Muscle of leg (tissue), 11 donors: Measurements from ENCODE around the gene FSD1L. TPM values are rescaled to one million over a fixed set of nuclear protein-coding genes. Genes with fewer than 3 reads are reported as not detected.

Experiments
- DNase-seq: peaks from one replicate; pipeline ENCODE4 v3.0.0; 2013
- H3K27ac ChIP-seq: one replicate; pipeline ENCODE4 v1.5.1; 2013; ENCODE audit warnings: mild to moderate bottlenecking, low read length, control low read depth
- H3K27me3 ChIP-seq: one replicate; pipeline ENCODE4 v1.6.1; 2013; ENCODE audit warnings: low read length; ENCODE audit not compliant: control insufficient read depth, insufficient read depth
- H3K36me3 ChIP-seq: one replicate; pipeline ENCODE4 v1.6.1; 2013; ENCODE audit warnings: low read length; ENCODE audit not compliant: control insufficient read depth, insufficient read depth
- H3K4me1 ChIP-seq: one replicate; pipeline ENCODE4 v1.6.1; 2013; ENCODE audit warnings: low read length; ENCODE audit not compliant: control insufficient read depth, insufficient read depth
- H3K4me3 ChIP-seq: one replicate; pipeline ENCODE4 v1.5.1; 2013; ENCODE audit warnings: low read length, control low read depth
- H3K9me3 ChIP-seq: replicated peaks from 2 replicates; pipeline ENCODE4 v1.6.1; 2013; ENCODE audit warnings: low read depth, low read length; ENCODE audit not compliant: control insufficient read depth
- WGBS: methylation state at CpG from one replicate; pipeline ENCODE4 v1.1.5; 2013; ENCODE audit warnings: missing lambda C conversion rate; ENCODE audit not compliant: insufficient coverage; 5-methylcytosine and 5-hydroxymethylcytosine counted together
- polyA plus RNA-seq, 8 donors: library from polyadenylated mRNA; unstranded; fragments of 120-200 nt; gene quantifications; one replicate each; pipeline versions ENCODE4 v1.2.1 to v1.2.3, GENCODE V29; 2013; ENCODE audit warnings: inconsistent platforms in 1 of 8, low replicate concordance in 1 of 8; ENCODE audit not compliant: insufficient read length in 8 of 8, insufficient read depth in 1 of 8
- total RNA-seq: library from RNA; stranded (reverse); fragments of 120-200 nt; gene quantifications from one replicate; pipeline ENCODE4 v1.2.4, GENCODE V29; 2013

Gene FSD1L
- total and polyA plus RNA-seq, 9 donors: 8.4 to 14.1 (median 9.2) TPM

DNA sequence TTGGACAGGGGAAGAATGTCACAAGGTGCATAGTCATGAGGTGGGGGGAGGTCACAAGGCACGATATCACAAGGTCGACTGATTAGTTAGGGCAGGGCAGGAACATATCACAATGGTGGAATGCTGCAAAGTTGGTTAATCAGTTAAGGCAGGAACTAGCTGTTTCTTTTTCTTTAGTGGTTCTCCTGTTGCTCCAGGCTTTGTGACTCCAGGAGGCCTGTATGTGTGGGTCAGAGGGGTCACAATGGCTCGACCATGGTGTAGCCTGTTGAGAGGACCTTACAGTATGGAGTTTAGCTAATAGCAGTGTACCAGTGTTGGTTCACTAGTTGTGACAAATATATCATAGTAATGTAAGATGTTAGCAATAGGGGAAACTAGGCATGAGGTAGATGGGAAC lies 12.4 kb upstream of the FSD1L start:
- H3K27me3 ChIP-seq: no peaks in the 10 kb centered on the region
- no peaks in the 10 kb centered on the region for H3K36me3 ChIP-seq
- DNase-seq: no peak
- 96% methylated on average over 2 of the region's 3 CpGs for WGBS
- H3K9me3 ChIP-seq: no peaks in the 10 kb centered on the region
- no peak overlapping the region for H3K4me3 ChIP-seq
- no peak overlapping the region for H3K27ac ChIP-seq
- H3K4me1 ChIP-seq: peaks cover 5% of the 10 kb centered on the region

DNA sequence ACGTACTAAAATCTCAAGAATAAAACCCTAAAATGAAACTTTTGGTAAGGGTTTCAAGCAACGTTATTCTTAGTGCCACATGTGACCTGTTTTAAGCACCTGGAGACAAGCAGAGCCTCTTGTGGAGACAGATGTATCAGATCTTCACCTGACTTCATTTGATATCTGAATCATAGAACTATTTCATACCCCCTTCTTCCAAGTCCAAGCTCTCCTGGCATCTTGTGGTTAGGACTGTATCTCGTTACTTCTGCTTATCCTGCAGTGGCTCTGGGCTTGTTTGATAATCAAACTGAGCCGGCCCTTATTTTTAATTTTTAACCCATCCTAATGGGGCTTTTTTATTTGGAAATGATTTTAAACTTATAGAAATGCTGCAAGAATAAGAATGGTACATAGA lies 11.1 kb upstream of the FSD1L start:
- Histone ChIP-seq H3K27me3 (no peaks in the 10 kb centered on the region), H3K27ac (no peak overlapping the region), H3K4me3 (no peak overlapping the region), H3K4me1 (peaks cover 5% of the 10 kb centered on the region), H3K9me3 (no peaks in the 10 kb centered on the region), H3K36me3 (no peaks in the 10 kb centered on the region)
- WGBS: 90% methylated on average over 2 of the region's 4 CpGs
- DNase-seq: no peak

DNA sequence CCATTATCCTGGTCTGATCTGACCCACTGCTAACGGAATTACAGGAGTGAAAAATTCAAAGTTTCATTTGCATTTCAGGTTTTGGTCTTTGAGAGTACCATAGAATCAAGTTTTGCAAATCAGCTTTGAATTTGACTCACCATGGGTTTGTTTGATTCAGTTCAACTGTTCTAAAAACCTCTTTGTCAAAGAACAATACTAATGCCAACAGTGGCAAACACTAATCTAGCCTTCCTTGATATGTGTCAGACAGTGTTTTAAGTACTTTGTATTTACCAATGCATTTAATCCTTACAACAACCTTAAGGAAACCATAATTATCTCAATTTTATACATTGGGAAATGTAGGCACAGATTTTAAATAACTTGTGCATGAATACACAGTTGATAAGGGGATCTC lies 10.1 kb upstream of the FSD1L start:
- H3K27ac ChIP-seq: peak overlapping the region; percentile 74
- no peaks in the 10 kb centered on the region for H3K27me3 ChIP-seq
- WGBS: no CpG with 5 or more reads among the region's 1 CpG
- H3K36me3 ChIP-seq: no peaks in the 10 kb centered on the region
- H3K4me1 ChIP-seq: peaks cover 5% of the 10 kb centered on the region
- H3K9me3 ChIP-seq: no peaks in the 10 kb centered on the region
- DNase-seq: no peak
- H3K4me3 ChIP-seq: no peak overlapping the region

DNA sequence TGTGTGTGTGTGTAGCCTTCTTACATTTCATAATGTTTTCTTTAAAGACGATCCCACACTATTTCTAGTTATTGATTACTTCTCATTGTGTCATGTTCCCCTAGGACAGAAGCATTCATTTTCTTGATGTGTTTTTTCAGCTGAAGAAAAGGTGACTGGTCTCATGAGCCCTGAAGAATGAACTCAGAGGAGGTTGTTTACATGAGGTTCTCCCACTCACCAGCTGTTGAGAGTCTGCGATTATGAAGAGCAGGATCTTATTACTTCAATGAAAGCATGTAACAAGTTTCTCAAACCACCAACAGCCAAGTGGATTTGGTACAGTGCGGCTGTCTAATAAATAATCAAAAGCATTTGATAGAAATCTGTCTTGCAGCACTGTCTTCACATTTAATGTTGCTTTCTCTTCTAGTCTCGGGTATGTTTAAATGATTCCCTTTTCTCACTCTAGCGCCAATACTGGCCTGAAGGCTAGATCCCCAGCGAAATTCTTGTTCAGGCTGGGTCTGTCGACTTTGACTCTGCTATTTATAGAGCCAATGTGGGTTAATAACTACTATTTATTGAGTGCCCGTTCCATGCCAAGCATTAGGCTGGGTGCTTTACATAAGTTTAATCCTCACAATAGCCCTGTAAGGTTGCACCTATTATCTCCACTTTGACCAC lies 9.6 kb upstream of the FSD1L start:
- no peaks in the 10 kb centered on the region for H3K9me3 ChIP-seq
- H3K4me1 ChIP-seq: peaks cover 5% of the 10 kb centered on the region
- DNase-seq: peak; percentile 66
- WGBS: 60% methylated on average over 1 of the region's 8 CpGs
- H3K27me3 ChIP-seq: no peaks in the 10 kb centered on the region
- H3K36me3 ChIP-seq: no peaks in the 10 kb centered on the region
- H3K27ac ChIP-seq: peak overlapping the region; percentile 74
- H3K4me3 ChIP-seq: no peak overlapping the region

DNA sequence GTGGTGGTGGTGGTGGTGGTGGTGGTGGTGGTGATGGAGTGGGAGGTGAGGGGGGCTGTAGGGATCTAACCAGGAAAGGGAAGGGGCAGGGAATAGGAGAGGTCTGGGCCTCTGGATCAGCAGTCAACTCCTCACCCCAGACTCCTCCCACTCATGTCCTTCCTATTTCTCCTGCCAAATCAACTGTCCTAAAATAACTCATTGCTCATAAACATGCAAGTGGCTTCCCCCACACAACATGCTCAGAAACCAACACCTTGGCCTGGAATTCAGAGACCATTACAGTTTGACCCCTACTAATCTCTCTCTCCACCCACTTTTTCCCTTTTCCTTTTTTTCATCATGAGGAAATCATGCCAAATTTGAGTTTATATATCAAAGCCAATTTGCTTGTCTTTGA lies 8.4 kb upstream of the FSD1L start:
- DNase-seq: peak; percentile 68
- no peaks in the 10 kb centered on the region for H3K27me3 ChIP-seq
- peak overlapping the region; percentile 54 for H3K27ac ChIP-seq
- H3K4me1 ChIP-seq: peaks cover 10% of the 10 kb centered on the region
- H3K4me3 ChIP-seq: no peak overlapping the region
- no peaks in the 10 kb centered on the region for H3K9me3 ChIP-seq
- H3K36me3 ChIP-seq: no peaks in the 10 kb centered on the region

DNA sequence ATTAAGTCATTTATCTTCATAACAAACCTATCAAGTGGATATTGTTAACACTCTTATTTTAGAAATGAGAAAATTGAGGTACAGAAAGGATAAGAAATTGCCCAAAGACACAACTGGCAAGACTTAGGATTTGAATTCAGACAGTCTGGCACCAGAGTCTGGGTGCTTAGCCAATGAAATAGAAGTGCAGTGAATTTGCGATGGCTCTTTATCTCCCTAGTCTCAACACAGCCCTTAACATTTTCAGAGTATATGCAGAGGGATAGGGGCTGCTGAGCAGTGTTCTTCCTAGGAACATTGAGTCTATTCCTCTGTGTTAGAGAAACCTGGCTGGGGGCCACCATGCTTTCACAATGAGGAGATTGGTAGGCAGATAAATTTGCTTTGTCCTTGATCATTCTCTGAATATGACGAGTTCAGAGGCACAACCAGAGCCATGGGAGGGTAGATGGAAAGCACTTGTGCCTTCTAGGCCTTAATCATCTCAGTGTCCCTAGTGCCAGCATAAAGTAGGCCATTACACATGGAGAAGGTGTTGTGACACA lies 6.1 kb upstream of the FSD1L start:
- no peaks in the 10 kb centered on the region for H3K27me3 ChIP-seq
- no peak for DNase-seq
- no peaks in the 10 kb centered on the region for H3K9me3 ChIP-seq
- no CpG with 5 or more reads among the region's 2 CpGs for WGBS
- no peaks in the 10 kb centered on the region for H3K36me3 ChIP-seq
- peaks cover 22% of the 10 kb centered on the region for H3K4me1 ChIP-seq
- no peak overlapping the region for H3K4me3 ChIP-seq
- H3K27ac ChIP-seq: no peak overlapping the region

DNA sequence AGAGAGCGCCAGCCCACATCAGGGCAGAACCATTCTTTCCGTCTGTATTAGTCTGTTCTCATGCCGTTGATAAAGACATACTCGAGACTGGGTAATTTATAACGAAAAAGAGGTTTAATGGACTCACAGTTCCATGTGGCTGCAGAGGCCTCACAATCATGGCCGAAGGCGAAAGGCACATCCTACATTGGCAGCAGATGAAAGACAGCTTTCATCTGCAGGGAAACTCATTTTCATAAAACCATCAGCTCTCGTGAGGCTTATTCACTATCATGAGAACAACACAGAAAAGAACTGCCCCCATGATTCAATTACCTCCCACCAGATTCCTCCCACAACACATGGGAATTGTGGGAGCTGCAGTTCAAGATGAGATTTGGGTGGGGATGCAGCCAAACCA lies 4.7 kb upstream of the FSD1L start:
- no peak for DNase-seq
- H3K4me1 ChIP-seq: peaks cover 26% of the 10 kb centered on the region
- H3K27ac ChIP-seq: no peak overlapping the region
- 85% methylated on average over 4 of the region's 8 CpGs for WGBS
- no peak overlapping the region for H3K4me3 ChIP-seq
- no peaks in the 10 kb centered on the region for H3K9me3 ChIP-seq
- no peaks in the 10 kb centered on the region for H3K27me3 ChIP-seq
- H3K36me3 ChIP-seq: no peaks in the 10 kb centered on the region

DNA sequence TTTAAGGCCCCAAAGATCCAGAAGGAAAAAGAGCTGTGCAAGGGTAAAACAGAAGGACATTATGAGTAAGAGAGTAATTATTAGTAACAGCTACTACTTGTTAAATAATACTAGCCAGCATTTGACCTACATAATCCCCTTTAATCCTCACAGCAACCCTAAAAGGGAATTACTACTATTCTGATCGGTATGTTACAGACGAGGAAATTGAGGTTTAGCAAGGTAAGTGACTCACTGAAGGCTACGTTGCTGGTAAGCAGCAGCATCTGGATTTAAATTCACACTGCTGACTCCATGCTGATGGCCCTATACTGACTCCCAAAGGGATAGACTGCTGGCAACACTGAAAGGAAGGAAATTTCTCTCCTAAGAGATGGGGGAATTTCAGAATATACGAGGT lies 3.7 kb upstream of the FSD1L start:
- H3K27ac ChIP-seq: no peak overlapping the region
- WGBS: no CpG with 5 or more reads among the region's 4 CpGs

DNA sequence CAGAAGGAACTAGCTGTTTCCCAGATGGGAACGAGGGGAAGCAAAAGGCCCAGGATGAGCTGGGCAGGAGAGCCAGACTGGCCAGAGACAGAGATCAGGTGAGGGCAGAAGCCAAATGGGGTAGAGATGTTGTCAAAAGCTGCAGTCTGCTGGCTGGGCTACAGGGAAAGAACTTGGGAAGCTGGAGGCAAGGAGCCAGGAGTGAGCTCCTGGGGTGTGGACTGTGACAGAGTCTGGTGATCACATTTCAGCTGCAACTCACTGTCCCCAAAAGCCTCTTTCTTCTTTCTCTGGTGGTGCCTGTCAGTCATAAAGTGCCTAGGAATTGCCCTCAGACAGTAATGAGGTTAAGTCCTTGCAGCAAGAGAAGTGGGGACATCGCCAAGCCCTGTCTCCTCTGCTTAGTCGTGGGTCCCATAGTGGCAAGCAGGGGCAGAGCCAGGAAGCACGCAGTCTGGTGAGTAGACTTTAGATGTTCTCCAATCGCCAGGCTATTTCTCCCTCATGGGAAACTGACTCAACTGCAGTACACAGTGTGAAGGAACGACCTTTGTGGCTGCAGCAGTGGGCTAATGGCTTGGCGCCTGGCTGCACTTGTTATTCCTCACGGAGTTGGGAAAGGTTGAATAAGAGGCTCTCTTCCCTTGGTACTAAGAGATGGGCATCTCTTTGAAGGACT lies 2.5 kb upstream of the FSD1L start:
- Histone ChIP-seq H3K4me1 (peaks cover 22% of the 10 kb centered on the region), H3K9me3 (no peaks in the 10 kb centered on the region), H3K4me3 (no peak overlapping the region), H3K27ac (peak overlapping the region; percentile 45), H3K27me3 (no peaks in the 10 kb centered on the region), H3K36me3 (no peaks in the 10 kb centered on the region)
- peak; percentile 60 for DNase-seq
- WGBS: 55% methylated on average over 6 of the region's 8 CpGs

More for the DNA sequence above, 3.7 kb upstream of the FSD1L start:
- DNase-seq: no peak
- H3K27me3 ChIP-seq: no peaks in the 10 kb centered on the region
- no peak overlapping the region for H3K4me3 ChIP-seq
- H3K4me1 ChIP-seq: peaks cover 22% of the 10 kb centered on the region
- no peaks in the 10 kb centered on the region for H3K36me3 ChIP-seq
- no peaks in the 10 kb centered on the region for H3K9me3 ChIP-seq

DNA sequence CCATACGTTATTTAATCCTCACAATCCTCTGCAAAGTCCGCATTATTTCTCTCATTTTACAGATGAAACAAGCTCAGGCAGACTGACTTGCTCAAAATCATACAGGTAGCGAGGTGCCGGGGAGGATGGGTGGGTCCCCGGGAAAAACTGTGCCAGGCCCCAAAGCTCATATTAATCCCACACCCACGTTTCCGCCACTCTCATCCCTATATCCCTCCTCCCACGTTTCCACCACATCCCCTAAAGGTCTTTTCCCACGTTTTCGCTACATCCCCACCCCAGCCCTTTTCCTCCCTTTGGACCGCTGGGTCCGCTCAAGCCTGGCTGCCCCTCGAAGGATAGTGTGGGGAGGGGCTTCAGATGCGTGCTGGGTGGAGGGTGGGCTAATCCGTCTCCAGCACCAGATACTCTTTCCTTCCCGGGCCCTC lies 434 bp upstream of the FSD1L start:
- peaks cover 22% of the 10 kb centered on the region for H3K4me1 ChIP-seq
- peak overlapping the region; percentile 83 for H3K4me3 ChIP-seq
- H3K27me3 ChIP-seq: no peaks in the 10 kb centered on the region
- H3K27ac ChIP-seq: peak overlapping the region; percentile 81
- no peak for DNase-seq
- no peaks in the 10 kb centered on the region for H3K36me3 ChIP-seq
- no peaks in the 10 kb centered on the region for H3K9me3 ChIP-seq
- WGBS: 10% methylated on average over 2 of the region's 16 CpGs
